Measurements from ENCODE around the gene SNUPN.
"Not testable (repeated sequence)": the region's sequence is repeated elsewhere in the genome, so short reads cannot be mapped to it uniquely, and the experiment has no call there.

Gene SNUPN

GRCh38 chr15:75578173-75578947 lies 47.2 kb downstream of the SNUPN start:
- DNase-seq, result peak; percentile 69

DNA sequence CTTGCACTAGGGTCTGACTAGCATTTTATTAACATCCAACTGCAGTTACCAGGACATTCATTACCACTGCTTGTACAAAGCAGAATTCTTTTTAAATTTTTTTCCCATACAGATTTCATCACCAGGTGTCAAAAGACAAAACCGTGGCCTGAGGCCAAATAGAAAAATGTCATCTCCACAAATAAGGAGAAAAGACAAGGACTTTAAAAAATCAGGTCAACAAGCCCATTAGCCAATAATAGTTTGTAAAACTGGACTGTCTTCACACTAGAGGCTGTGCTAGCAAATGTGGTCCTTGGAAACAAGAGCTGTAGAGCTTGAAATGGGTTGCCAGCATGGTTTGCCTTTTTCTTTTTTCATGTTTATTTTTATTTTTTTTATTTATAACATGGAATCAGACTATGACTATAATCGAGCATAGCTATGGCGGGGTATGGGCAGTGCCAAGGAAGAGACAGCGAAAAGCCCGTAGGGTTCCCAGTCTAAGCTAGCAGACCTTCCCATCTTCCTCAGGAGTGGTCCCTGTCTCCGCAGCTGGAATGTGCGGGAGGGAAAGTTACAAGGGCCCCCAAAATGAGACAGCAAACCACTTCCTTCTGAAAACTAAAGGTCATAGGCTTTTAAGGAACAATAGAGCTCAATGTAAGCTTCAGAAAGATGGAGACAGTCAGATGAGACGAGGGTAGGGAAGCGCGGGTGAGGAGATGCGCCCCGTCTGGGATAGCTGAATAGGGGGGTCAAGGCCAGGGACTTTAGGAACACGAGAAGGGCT lies 47.9 kb downstream of the SNUPN start:
- DNase-seq, result no peak

GRCh38 chr15:75573648-75574384 lies 51.7 kb downstream of the SNUPN start:
- DNase-seq, result no peak

GRCh38 chr15:75570126-75570845 lies 55.2 kb downstream of the SNUPN start:
- DNase-seq, result no peak

GRCh38 chr15:75565062-75565970 lies 60.2 kb downstream of the SNUPN start:
- no peak for DNase-seq

DNA sequence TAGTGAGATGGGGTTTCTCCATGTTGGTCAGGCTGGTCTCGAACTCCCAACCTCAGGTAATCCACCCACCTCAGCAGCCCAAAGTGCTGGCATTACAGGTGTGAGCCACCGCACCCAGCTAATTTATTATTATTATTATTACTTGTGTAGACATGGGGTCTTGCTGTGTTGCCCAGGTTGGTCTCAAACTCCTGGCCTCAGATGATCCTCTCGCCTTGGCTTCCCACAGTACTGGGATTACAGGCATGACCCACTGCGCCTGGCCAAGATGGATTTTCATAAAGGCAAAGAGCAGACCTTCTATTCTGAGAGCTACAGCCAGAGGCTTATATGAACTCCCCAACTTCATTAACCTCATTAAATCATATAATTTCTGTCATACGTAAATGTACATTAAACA lies 63.6 kb downstream of the SNUPN start:
- no peak for DNase-seq

DNA sequence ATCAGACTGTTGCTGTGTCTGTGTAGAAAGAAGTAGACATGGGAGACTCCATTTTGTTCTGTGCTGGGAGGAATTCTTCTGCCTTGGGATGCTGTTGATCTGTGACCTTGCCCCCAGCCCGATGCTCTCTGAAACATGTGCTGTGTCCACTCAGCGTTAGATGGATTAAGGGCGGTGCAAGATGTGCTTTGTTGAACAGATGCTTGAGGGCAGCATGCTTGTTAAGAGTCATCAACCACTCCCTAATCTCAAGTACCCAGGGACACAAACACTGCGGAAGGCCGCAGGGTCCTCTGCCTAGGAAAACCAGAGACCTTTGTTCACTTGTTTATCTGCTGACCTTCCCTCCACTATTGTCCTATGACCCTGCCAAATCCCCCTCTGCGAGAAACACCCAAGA lies 66.2 kb downstream of the SNUPN start:
- not testable (repeated sequence) for DNase-seq

GRCh38 chr15:75558955-75559354 lies 66.6 kb downstream of the SNUPN start:
- DNase-seq, result not testable (repeated sequence)

- DNase-seq, result no peak
These were observed 70.8 kb downstream of the SNUPN start for GRCh38 chr15:75554717-75555116.

- DNase-seq, result no peak
These were observed 71.9 kb downstream of the SNUPN start for GRCh38 chr15:75553659-75554058.

GRCh38 chr15:75551091-75551490 lies 74.4 kb downstream of the SNUPN start:
- no peak for DNase-seq
